HL-60 (cell line): Measurements from ENCODE around the gene SLC12A8.

Source experiments
- DNase-seq, 2 experiments: peaks; one replicate each; pipeline ENCODE4 v3.0.0-alpha.2; 2010 to 2020; ENCODE audit warnings: low read depth in 1 of 2, low spot score in 1 of 2
- H3K27ac ChIP-seq: fragments of 250-450 bp; sonication (Bioruptor Pico); replicated peaks from 2 replicates; pipeline ENCODE4 v1.5.1; 2020; ENCODE audit warnings: mild to moderate bottlenecking, moderate library complexity
- H3K27me3 ChIP-seq: fragments of 250-450 bp; sonication (Bioruptor Pico); 2 replicates; pipeline ENCODE4 v1.5.1; 2021; ENCODE audit warnings: mild to moderate bottlenecking, moderate library complexity; ENCODE audit not compliant: insufficient read depth, poor library complexity, severe bottlenecking
- H3K4me3 ChIP-seq: replicated peaks from 2 replicates; pipeline ENCODE4 v1.5.1; 2011; ENCODE audit warnings: mild to moderate bottlenecking, control low read depth, low read length; ENCODE audit not compliant: insufficient read depth
- GABPA ChIP-seq: IDR thresholded peaks from 2 replicates; pipeline ENCODE4 v1.6.1; 2012; ENCODE audit warnings: low read depth
- POLR2AphosphoS5 ChIP-seq: IDR thresholded peaks from 2 replicates; pipeline ENCODE4 v1.6.1; 2012; ENCODE audit warnings: low read depth
- REST ChIP-seq: IDR thresholded peaks from 2 replicates; pipeline ENCODE4 v1.6.1; 2012; ENCODE audit warnings: low read depth; ENCODE audit not compliant: insufficient replicate concordance
- SPI1 ChIP-seq: IDR thresholded peaks from 2 replicates; pipeline ENCODE4 v1.6.1; 2012; ENCODE audit warnings: low read depth, mild to moderate bottlenecking, borderline replicate concordance
- TF ChIP-seq, protein P1 (sequence below): IDR thresholded peaks from one replicate; pipeline ENCODE4 v1.5.1; 2011; ENCODE audit warnings: low read length, control low read depth, inconsistent platforms; ENCODE audit not compliant: insufficient read depth

The SLC12A8 gene

GRCh38 chr3:125057186-125057850, 155.2 kb downstream of the SLC12A8 start:
- no peak overlapping the region for H3K4me3 ChIP-seq
- H3K27me3 ChIP-seq: peaks cover 36% of the 10 kb centered on the region
- TF ChIP-seq POLR2AphosphoS5: no peak
- no peak for TF ChIP-seq SPI1
- TF ChIP-seq, protein P1, sequence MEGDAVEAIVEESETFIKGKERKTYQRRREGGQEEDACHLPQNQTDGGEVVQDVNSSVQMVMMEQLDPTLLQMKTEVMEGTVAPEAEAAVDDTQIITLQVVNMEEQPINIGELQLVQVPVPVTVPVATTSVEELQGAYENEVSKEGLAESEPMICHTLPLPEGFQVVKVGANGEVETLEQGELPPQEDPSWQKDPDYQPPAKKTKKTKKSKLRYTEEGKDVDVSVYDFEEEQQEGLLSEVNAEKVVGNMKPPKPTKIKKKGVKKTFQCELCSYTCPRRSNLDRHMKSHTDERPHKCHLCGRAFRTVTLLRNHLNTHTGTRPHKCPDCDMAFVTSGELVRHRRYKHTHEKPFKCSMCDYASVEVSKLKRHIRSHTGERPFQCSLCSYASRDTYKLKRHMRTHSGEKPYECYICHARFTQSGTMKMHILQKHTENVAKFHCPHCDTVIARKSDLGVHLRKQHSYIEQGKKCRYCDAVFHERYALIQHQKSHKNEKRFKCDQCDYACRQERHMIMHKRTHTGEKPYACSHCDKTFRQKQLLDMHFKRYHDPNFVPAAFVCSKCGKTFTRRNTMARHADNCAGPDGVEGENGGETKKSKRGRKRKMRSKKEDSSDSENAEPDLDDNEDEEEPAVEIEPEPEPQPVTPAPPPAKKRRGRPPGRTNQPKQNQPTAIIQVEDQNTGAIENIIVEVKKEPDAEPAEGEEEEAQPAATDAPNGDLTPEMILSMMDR: no peak
- no peak for TF ChIP-seq REST
- TF ChIP-seq GABPA: no peak
- no peak overlapping the region for H3K27ac ChIP-seq
- no peak for DNase-seq

DNA sequence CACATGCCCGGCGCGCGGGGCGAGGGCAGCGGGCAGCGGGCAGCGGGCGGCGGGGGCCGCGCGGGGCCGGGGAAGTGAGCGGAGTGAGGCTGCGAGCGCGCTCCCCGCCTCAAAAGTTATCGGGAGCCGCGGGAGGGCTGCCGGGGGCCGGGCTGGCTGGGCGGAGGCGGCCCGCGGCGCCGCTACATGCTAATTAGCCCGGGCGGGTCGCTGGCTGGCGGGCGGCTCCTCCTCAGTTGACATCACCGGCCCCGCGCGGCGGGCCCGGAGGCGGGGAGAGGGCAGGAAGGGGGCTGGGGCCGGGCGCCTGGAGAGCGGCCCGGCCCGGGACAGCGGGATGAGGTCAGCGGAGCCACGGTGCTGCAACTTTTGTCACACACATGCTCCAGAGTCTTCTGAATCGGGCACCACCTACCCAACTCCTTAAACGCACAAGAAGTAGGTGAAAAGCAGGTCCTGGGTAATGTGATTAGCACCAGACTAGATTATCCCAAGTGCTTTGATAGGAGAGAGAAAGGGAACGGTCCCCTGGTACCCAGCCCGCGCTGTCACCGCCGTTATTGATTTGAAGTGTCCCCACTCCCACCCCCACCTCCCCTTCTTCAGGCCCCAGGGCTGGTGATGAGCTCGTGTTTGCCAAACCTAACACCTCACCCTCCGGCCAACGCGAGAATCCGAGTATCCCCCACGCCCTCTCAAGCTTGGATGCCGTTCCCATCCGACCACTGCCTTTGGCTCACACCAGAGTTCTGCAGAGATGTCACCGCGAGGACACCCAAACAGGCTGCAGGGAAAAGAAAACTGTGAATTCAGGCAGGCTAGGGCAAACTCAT, 156.4 kb downstream of the SLC12A8 start, which contains the start of gene HEG1:
Gene HEG1 (minus strand): TSS at position 85 of the 833 bp plus-strand sequence. CDS start 107 bp downstream, outside the sequence.
- Histone ChIP-seq H3K4me3 (peak within 1 kb of the TSS; percentile 41), H3K27me3 (peaks cover 46% of the 10 kb centered on the region), H3K27ac (no peak within 1 kb of the TSS)
- DNase-seq: peak; percentile 13 to 21
- no peak for TF ChIP-seq SPI1
- TF ChIP-seq, protein P1: no peak
- TF ChIP-seq GABPA: no peak
- no peak for TF ChIP-seq REST
- TF ChIP-seq POLR2AphosphoS5: no peak

DNA sequence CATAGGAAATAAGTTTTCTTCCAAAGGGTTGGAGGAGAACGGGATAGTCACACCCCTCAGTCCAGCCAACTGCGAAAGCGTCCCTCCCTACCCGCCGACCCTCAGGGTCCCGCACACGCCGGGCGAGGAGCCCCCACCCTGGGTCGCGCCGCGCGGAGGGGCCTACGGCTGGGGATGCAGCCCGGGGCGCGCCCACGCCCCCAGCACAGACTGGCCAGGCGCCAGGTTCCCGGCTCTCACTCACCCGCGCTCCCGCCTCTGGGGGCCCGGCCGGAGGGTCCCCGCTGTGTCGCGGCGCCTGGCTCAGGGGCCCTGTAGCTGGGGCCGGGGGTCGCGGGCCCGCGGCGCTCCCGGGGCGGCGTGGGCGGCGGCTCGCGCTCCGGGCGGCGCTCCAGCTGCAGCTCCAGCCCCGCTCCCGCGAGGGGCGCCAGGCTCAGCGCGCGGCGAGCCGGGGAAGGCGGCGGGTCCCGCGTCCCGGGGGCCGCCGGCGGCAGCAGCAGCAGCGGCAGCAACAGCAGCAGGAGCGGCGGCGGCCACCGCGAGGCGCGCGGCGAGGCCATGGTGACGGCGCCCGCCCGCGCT, 157.1 kb downstream of the SLC12A8 start:
- no peak for DNase-seq
- no peak overlapping the region for H3K27ac ChIP-seq
- peak overlapping the region; percentile 41 for H3K4me3 ChIP-seq
- peaks cover 47% of the 10 kb centered on the region for H3K27me3 ChIP-seq
- no peak for TF ChIP-seq REST
